Karpas-422 (cell line): ENCODE data around the gene DIAPH3. TPM values are rescaled to one million over a fixed set of nuclear protein-coding genes. Genes with fewer than 3 reads are reported as not detected.

ENCODE experiments used
- DNase-seq: peaks from one replicate; pipeline ENCODE4 v3.0.0-alpha.2; 2015
- H2AFZ ChIP-seq: fragments of 200-600 bp; sonication (generic); 2 replicates; pipeline ENCODE4 v1.6.1; 2014; ENCODE audit warnings: antibody characterized with exemption, low read length, mixed read lengths
- H3K27ac ChIP-seq: fragments of 200-600 bp; sonication (generic); 2 replicates; pipeline ENCODE4 v1.5.1; 2014; ENCODE audit warnings: mild to moderate bottlenecking, low read length, moderate library complexity
- H3K27me3 ChIP-seq: fragments of 200-600 bp; sonication (generic); 2 replicates; pipeline ENCODE4 v1.6.1; 2014; ENCODE audit warnings: low read length, mixed read lengths
- H3K36me3 ChIP-seq: fragments of 200-600 bp; sonication (generic); 2 replicates; pipeline ENCODE4 v1.6.1; 2014; ENCODE audit warnings: low read length, mixed read lengths; ENCODE audit not compliant: insufficient read depth
- H3K4me1 ChIP-seq: fragments of 200-600 bp; sonication (generic); 2 replicates; pipeline ENCODE4 v1.6.1; 2014; ENCODE audit warnings: mild to moderate bottlenecking, low read length, mixed read lengths
- H3K4me2 ChIP-seq: fragments of 200-600 bp; sonication (generic); 2 replicates; pipeline ENCODE4 v1.6.1; 2014; ENCODE audit warnings: low read length, low read depth, mild to moderate bottlenecking; ENCODE audit not compliant: poor library complexity, severe bottlenecking
- H3K4me3 ChIP-seq: fragments of 200-600 bp; sonication (generic); 2 replicates; pipeline ENCODE4 v1.5.1; 2014; ENCODE audit warnings: mild to moderate bottlenecking, antibody characterized with exemption, low read length, mixed read lengths
- H3K79me2 ChIP-seq: fragments of 200-600 bp; sonication (generic); 2 replicates; pipeline ENCODE4 v1.6.1; 2014; ENCODE audit warnings: mild to moderate bottlenecking, low read length, mixed read lengths
- H3K9ac ChIP-seq: fragments of 200-600 bp; sonication (generic); 2 replicates; pipeline ENCODE4 v1.6.0; 2014; ENCODE audit warnings: low read length
- H3K9me2 ChIP-seq: fragments of 200-600 bp; sonication (generic), shearing (Covaris generic); replicated peaks from 2 replicates; pipeline ENCODE4 v1.6.0; 2014; ENCODE audit warnings: mild to moderate bottlenecking, low read length, moderate library complexity; ENCODE audit not compliant: insufficient read depth
- H3K9me3 ChIP-seq: fragments of 300-700, 200-600 bp; sonication (generic); 2 replicates; pipeline ENCODE4 v1.6.1; 2014; ENCODE audit warnings: low read length, mixed read lengths
- H4K20me1 ChIP-seq: fragments of 200-600 bp; sonication (generic); 2 replicates; pipeline ENCODE4 v1.6.1; 2014; ENCODE audit warnings: mild to moderate bottlenecking, antibody characterized with exemption, low read length, low read depth; ENCODE audit not compliant: insufficient read depth
- total RNA-seq: library from RNA; depleted of rRNA; stranded (reverse); fragments of >200 nt; shearing (Covaris generic); gene quantifications from 2 replicates; pipeline ENCODE4 v1.2.3, GENCODE V29; 2014; ENCODE audit warnings: low replicate concordance

The DIAPH3 gene
- total RNA-seq, 1 experiment from 2014 or later: 10.0 TPM

DNA sequence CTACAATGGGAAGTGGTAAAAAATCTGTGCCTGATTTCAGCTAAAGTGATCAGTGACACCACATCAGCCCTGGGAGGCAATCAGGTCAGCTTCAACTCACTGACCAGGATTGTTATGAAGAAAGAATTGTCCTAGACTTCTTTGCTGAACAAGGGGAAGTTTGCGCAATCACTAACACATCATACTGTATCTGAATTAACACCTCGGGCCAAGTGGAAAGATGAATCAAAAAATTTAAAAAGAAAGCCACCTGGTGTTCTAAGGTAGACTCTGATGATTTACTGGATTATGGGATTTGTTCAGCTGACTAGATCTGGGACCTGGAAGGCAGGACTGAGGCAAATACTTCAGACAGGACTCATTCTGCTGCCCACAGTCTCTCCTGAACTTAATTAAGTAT is 161.8 kb downstream of the DIAPH3 start:
- Histone ChIP-seq H3K4me1 (no peaks in the 10 kb centered on the region), H4K20me1 (no peaks in the 10 kb centered on the region), H2AFZ (no peak overlapping the region), H3K4me3 (no peak overlapping the region), H3K79me2 (peaks cover 3% of the 10 kb centered on the region; the same call in 1 of the 2 replicates), H3K9me3 (no peaks in the 10 kb centered on the region), H3K27ac (no peak overlapping the region), H3K9me2 (no peaks in the 10 kb centered on the region), H3K36me3 (no peaks in the 10 kb centered on the region), H3K27me3 (no peaks in the 10 kb centered on the region), H3K4me2 (no peak overlapping the region), H3K9ac (no peak overlapping the region)
- no peak for DNase-seq

DNA sequence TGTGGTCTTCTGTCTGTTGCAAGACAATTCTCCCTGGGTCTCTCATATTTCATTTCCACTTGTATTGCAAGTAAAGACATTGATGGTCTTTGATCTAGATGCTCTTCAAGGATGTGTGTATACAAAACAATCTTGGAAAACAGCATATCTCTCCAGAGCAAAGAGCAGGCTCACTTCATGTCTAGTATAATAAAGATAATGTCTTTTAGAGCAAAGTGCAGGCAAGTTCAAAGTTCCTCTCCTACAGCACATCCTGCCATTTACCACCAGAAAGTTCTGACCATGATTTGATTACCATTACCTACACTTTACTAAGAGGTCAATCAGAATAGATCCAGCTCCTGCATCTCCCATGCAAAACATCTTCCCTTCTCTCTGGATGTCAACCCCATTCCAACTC is 162.8 kb downstream of the DIAPH3 start:
- H3K36me3 ChIP-seq: no peaks in the 10 kb centered on the region
- no peaks in the 10 kb centered on the region for H4K20me1 ChIP-seq
- H3K4me3 ChIP-seq: no peak overlapping the region
- no peaks in the 10 kb centered on the region for H3K4me1 ChIP-seq
- no peak for DNase-seq
- H3K4me2 ChIP-seq: no peak overlapping the region
- H3K9ac ChIP-seq: no peak overlapping the region
- peaks cover 3% of the 10 kb centered on the region; the same call in 1 of the 2 replicates for H3K79me2 ChIP-seq
- no peak overlapping the region for H2AFZ ChIP-seq
- H3K9me3 ChIP-seq: no peaks in the 10 kb centered on the region
- H3K27me3 ChIP-seq: no peaks in the 10 kb centered on the region
- H3K27ac ChIP-seq: no peak overlapping the region
- no peaks in the 10 kb centered on the region for H3K9me2 ChIP-seq

DNA sequence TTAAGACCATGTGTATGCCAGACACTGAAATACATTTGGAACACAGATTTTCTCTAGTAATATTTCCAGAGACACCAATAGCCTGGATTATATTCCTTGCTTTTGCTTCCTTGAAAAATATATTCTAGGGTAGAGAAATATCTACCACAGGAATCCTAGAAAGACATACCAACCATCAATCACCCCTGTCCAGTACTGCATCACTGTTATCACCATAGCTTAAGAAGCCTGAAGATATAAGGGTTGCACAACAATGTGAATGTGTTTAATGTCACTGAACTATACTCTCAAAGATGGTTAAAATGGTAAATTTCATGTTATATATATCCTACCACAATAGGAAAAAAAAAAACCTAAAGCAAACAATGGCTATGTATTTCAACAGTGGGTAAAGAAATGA is 163.6 kb downstream of the DIAPH3 start:
- Histone ChIP-seq H3K36me3 (no peaks in the 10 kb centered on the region), H3K79me2 (peaks cover 6% of the 10 kb centered on the region; the same call in 1 of the 2 replicates), H2AFZ (no peak overlapping the region), H3K27ac (no peak overlapping the region), H3K4me3 (no peak overlapping the region), H3K9ac (no peak overlapping the region), H3K9me3 (no peaks in the 10 kb centered on the region), H3K9me2 (no peaks in the 10 kb centered on the region), H3K4me1 (peaks cover 4% of the 10 kb centered on the region), H3K27me3 (no peaks in the 10 kb centered on the region), H3K4me2 (no peak overlapping the region), H4K20me1 (no peaks in the 10 kb centered on the region)
- DNase-seq: no peak

DNA sequence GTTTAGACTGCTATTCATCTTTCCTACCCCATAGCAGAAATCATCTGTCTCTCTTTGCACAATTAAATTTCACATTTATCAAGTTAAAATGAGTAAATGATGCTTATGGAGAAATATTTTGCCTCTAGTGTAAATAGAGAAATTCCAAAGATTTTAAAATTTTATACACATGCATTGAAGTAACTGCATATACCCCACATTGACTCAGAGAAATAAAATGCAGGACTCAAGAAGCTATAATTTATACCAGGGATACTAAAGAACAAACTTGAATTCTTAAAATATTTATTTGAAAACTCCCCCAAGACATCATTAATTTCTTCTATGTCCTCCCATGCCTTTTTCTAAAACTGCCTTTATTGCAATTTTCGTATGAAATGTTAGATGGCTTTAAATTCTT is 165.8 kb downstream of the DIAPH3 start:
- Histone ChIP-seq H3K27me3 (no peaks in the 10 kb centered on the region), H3K36me3 (no peaks in the 10 kb centered on the region), H3K79me2 (peaks cover 9% of the 10 kb centered on the region), H3K4me3 (no peak overlapping the region), H3K9ac (no peak overlapping the region), H4K20me1 (no peaks in the 10 kb centered on the region), H3K4me1 (peaks cover 6% of the 10 kb centered on the region), H2AFZ (no peak overlapping the region), H3K27ac (no peak overlapping the region), H3K9me2 (no peaks in the 10 kb centered on the region), H3K9me3 (no peaks in the 10 kb centered on the region), H3K4me2 (no peak overlapping the region)
- no peak for DNase-seq

- Histone ChIP-seq H3K27ac (no peak overlapping the region), H3K79me2 (peaks cover 6% of the 10 kb centered on the region), H3K4me1 (peaks cover 6% of the 10 kb centered on the region), H3K27me3 (no peaks in the 10 kb centered on the region), H3K9ac (no peak overlapping the region), H3K36me3 (peaks cover 3% of the 10 kb centered on the region; the same call in 1 of the 2 replicates), H3K4me2 (no peak overlapping the region), H4K20me1 (no peaks in the 10 kb centered on the region), H3K4me3 (no peak overlapping the region), H3K9me2 (no peaks in the 10 kb centered on the region), H2AFZ (no peak overlapping the region), H3K9me3 (no peaks in the 10 kb centered on the region)
- DNase-seq: no peak
Measured at GRCh38 chr13:59996461-59996980, 167.2 kb downstream of the DIAPH3 start.

DNA sequence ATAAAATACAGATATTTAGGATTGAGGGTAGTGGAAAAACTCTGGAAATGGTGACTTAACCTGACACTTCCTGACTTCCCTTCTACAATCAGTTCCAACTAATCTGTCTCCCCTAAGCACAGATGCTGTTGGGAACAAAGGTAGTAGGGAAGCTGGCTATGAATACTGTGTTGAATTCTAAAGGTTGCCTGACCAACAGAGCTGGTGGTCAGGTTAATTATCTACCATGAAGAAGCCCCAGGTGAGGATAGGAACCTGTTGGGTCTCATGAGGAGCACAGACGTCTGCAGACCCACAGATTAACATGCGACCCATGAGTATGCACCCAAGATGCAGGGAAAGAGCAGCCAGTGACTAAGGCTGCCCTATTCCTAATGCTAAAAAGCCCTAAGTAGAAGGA is 172.3 kb downstream of the DIAPH3 start:
- Histone ChIP-seq H3K9ac (no peak overlapping the region), H3K79me2 (peaks cover 8% of the 10 kb centered on the region; the same call in 1 of the 2 replicates), H3K27me3 (no peaks in the 10 kb centered on the region), H3K4me3 (no peak overlapping the region), H4K20me1 (no peaks in the 10 kb centered on the region), H2AFZ (no peak overlapping the region), H3K4me1 (peaks cover 6% of the 10 kb centered on the region), H3K27ac (no peak overlapping the region), H3K36me3 (peaks cover 4% of the 10 kb centered on the region; the same call in 1 of the 2 replicates), H3K9me3 (no peaks in the 10 kb centered on the region), H3K4me2 (no peak overlapping the region), H3K9me2 (no peaks in the 10 kb centered on the region)
- no peak for DNase-seq

DNA sequence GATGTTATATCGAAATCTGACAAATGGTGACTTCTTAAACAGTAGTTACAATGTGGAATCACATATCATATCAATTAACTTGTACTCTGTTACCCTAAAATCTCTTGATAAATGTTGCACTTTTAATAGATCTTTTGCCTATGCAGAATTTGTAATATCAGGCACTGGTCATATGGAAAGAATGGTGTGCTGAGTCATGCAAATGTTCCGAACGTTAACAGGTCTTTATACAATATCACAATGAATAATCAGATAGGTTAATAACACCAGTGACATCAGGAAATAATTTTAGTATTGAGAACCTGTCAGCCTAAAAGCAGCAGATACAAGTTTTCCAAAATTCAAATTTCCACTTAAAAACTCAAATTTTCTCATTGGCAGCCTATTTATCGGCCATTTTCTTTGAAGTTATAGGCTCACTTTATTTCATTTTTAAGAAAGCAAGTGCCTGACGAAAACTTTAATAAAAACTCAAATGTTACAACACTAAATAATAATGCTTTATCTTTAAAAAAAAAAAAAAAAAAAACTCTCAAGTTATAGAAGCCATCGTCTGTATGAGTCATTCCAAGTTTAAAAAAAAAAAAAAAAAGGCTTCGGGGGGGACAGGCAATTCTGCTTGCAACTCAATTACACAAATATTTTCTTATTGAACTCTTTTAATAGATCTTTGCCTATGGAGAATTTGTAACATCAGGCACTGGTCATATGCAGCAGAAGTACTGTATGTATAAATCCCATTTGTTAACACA is 180.9 kb downstream of the DIAPH3 start:
- Histone ChIP-seq H3K9ac (no peak overlapping the region), H2AFZ (no peak overlapping the region), H3K4me2 (no peak overlapping the region), H4K20me1 (no peaks in the 10 kb centered on the region), H3K79me2 (no peaks in the 10 kb centered on the region; the same call in 1 of the 2 replicates), H3K9me3 (no peaks in the 10 kb centered on the region), H3K27ac (no peak overlapping the region), H3K4me3 (no peak overlapping the region), H3K27me3 (no peaks in the 10 kb centered on the region), H3K9me2 (no peaks in the 10 kb centered on the region), H3K4me1 (no peaks in the 10 kb centered on the region), H3K36me3 (peaks cover 4% of the 10 kb centered on the region; the same call in 1 of the 2 replicates)
- DNase-seq: no peak

DNA sequence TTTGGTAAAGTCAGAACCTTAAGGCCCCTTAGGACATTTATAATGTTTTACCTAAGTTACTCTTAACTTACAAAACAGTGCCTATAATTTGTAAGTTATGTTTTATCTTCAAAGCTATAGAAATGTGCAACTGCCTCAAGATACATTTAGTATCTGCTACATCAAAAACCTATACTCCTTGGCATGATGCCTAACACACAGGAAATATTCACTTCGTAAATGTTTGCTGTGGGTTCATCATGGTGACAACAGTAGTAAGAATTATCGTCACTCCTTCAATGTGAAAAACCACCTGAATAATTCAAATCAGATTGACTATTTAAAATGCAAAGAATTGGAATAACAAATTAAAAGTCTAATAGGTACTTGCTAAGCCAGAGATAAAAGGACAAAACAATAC is 184.1 kb downstream of the DIAPH3 start:
- no peak for DNase-seq
- Histone ChIP-seq H3K9me3 (no peaks in the 10 kb centered on the region), H3K27ac (no peak overlapping the region), H3K4me1 (no peaks in the 10 kb centered on the region), H3K9me2 (no peaks in the 10 kb centered on the region), H3K27me3 (no peaks in the 10 kb centered on the region), H3K79me2 (no peaks in the 10 kb centered on the region; the same call in 1 of the 2 replicates), H3K4me2 (no peak overlapping the region), H3K9ac (no peak overlapping the region), H2AFZ (no peak overlapping the region), H4K20me1 (no peaks in the 10 kb centered on the region), H3K4me3 (no peak overlapping the region), H3K36me3 (peaks cover 4% of the 10 kb centered on the region; the same call in 1 of the 2 replicates)
